T-helper 1 cell treated with Interleukin-12 subunit alpha and Interleukin-12 subunit beta and Interleukin-4 antibody, amounts not matched to agents 30 μg/mL and 1 μg/mL, for 36 hours (primary cell): ENCODE measurements around the gene ANAPC1.
"Not testable (repeated sequence)": the region's sequence is repeated elsewhere in the genome, so short reads cannot be mapped to it uniquely, and the experiment has no call there.

Experiments
- H3K27ac Mint-ChIP-seq: one replicate; pipeline ENCODE4 v1.8.0; 2021; ENCODE audit warnings: mild to moderate bottlenecking, mixed read lengths
- H3K27me3 Mint-ChIP-seq: one replicate; pipeline ENCODE4 v1.8.0; 2021; ENCODE audit warnings: low read depth, mixed read lengths
- H3K36me3 Mint-ChIP-seq: one replicate; pipeline ENCODE4 v1.8.0; 2021; ENCODE audit warnings: low read depth, mixed read lengths
- H3K4me1 Mint-ChIP-seq: one replicate; pipeline ENCODE4 v1.8.0; 2021; ENCODE audit warnings: low read depth, mixed read lengths
- H3K4me3 Mint-ChIP-seq: one replicate; pipeline ENCODE4 v1.8.0; 2021; ENCODE audit warnings: mild to moderate bottlenecking, moderate library complexity, mixed read lengths
- H3K9me3 Mint-ChIP-seq: one replicate; pipeline ENCODE4 v1.8.0; 2021; ENCODE audit warnings: mixed read lengths

The ANAPC1 gene

DNA sequence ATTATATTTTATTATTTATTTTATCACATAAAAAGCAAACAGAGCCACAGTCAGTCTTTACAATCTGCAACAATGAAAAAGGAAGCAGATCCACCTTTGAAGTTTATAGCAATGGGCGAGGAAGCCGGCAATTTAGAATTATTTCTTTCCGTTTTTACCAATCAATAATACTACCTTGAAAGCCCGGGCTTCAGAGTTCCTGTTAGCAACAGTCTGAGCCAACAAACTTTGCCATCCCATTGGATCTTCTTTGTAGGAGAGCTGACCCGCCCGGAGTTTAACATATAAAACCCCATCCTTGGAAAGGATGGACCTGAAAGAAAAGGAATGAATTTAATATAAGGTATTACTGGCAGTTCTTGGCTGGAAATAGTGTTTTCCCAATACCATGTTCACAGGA, 101.8 kb downstream of the ANAPC1 start:
- H3K9me3 Mint-ChIP-seq, H3K27ac Mint-ChIP-seq, H3K4me1 Mint-ChIP-seq, H3K27me3 Mint-ChIP-seq, H3K4me3 Mint-ChIP-seq, H3K36me3 Mint-ChIP-seq: not testable (repeated sequence)

DNA sequence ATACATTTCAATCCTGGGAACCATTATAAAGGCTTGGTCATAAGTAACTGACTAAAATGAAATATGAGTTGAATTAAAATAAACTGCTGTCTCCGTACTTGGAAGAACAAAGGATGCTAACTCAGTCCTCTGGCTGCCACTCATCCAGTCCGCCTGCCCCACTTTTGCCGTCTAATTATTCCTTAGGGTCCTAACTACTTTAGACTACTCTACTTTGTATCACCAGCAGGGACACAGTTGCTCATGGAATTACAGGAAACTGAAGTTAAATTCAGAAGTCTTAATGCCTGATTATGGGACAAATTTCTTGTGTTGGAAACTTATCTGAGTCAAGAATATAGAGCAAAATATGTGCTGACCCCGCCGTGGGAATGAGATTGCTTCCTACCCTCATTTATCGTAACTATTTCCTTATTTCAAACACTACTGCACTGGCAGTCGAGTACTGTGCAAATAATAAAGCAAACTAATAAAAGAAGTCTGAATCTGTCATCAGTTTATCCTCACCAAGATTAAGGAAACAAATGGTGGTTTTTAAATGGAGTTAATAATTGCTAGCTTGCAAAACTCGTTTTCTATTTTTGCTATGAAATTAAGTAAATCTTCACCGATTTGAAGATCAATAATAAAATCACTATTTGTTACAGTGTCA, 102.4 kb downstream of the ANAPC1 start:
- H3K27me3 Mint-ChIP-seq, H3K27ac Mint-ChIP-seq, H3K4me3 Mint-ChIP-seq, H3K4me1 Mint-ChIP-seq, H3K36me3 Mint-ChIP-seq, H3K9me3 Mint-ChIP-seq: not testable (repeated sequence)

DNA sequence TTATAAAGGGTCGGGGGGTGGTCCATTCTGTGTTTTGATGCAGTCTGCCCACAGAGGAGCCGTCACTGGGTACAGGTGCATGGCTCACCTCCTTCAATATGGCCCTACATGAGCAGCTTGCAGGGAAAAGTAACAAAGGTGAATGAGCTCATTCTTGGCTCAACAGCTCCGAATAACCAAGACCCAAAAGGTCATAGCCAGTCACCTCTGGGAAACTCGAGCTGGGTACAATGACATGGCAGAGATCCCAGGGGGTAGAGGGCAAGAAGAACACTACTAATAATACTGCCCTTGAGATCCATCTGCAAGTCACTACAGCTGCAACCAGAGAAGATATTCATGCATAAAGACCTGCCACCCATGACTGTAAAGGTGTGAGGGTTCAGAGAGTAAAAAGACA, 106.8 kb downstream of the ANAPC1 start:
- H3K9me3 Mint-ChIP-seq, H3K4me1 Mint-ChIP-seq, H3K4me3 Mint-ChIP-seq, H3K27ac Mint-ChIP-seq, H3K36me3 Mint-ChIP-seq, H3K27me3 Mint-ChIP-seq: not testable (repeated sequence)

DNA sequence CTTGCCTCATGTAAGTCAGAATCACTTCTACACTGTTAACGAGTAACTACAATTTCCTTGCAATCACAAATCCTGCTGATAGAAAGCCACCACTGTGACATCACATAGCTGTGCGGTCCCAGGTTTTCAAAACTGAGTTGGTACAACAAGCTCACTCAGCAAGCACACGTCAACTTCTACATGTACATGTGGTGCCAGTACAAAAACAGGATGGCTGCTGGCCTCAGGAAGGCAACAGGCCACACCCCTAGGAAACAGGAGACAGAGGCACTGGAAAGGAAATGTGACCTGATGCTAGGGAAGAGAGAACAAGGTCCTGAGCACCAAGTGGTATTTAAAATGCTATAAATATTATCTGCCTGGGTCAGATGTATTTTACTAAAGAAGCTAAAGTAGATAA, 107.7 kb downstream of the ANAPC1 start:
- not testable (repeated sequence) for H3K4me1 Mint-ChIP-seq, H3K4me3 Mint-ChIP-seq, H3K9me3 Mint-ChIP-seq, H3K36me3 Mint-ChIP-seq, H3K27ac Mint-ChIP-seq, H3K27me3 Mint-ChIP-seq

DNA sequence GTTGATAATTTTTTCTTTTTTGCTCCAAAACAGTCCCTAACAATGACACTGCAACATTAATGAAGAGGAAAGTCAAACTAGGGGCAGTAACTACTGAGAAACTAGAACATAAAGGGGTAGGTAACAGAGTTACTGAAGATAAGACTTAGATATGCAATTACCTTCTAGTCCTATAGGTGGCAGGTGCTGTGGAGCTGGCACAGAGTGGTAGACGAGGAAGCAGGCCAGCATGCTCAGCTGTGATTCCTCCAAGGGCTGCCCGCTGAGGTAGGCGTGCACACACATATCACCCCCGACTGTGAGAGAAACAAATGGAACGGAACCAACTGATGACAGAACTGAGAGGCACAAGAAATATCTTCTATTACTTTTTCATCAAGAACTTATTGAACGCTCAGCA, 111.8 kb downstream of the ANAPC1 start:
- not testable (repeated sequence) for H3K4me3 Mint-ChIP-seq, H3K36me3 Mint-ChIP-seq, H3K27ac Mint-ChIP-seq, H3K27me3 Mint-ChIP-seq, H3K9me3 Mint-ChIP-seq, H3K4me1 Mint-ChIP-seq

DNA sequence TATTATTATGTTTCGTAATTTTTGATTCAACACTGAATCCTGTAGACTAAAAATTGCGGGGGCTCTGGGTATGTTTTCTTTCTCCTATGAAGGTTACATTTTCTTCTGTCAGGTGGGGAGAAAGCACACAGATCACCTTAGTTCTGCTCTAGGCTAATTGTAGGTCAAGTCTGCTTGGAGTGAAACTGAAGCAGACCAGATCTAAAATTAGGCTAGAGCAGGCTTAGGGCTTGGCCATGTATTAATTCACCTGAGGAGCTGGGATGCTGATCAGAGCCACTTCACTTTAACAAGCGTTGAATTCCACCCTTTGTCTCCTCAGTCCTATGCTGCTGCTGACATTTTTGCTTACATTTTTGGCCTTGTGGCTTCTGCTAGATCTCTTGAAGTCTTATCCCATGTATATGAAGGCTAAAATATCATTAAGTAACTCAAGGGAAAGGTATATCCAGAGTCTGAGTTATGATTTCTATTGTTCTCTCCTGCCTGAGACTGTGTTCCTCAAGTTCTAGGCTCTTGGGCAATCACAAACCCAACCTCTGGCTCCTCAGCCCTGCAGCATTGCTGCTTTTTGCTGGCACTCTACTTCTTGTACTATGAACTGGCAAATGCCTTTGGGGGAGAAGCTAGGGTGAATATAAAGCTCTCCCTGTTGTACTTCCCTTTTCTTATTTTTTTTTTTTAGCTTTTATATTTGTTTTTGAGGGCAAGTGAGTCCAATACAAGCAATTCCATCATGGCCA, 112.9 kb downstream of the ANAPC1 start:
- not testable (repeated sequence) for H3K27ac Mint-ChIP-seq, H3K4me3 Mint-ChIP-seq, H3K9me3 Mint-ChIP-seq, H3K4me1 Mint-ChIP-seq, H3K27me3 Mint-ChIP-seq, H3K36me3 Mint-ChIP-seq

DNA sequence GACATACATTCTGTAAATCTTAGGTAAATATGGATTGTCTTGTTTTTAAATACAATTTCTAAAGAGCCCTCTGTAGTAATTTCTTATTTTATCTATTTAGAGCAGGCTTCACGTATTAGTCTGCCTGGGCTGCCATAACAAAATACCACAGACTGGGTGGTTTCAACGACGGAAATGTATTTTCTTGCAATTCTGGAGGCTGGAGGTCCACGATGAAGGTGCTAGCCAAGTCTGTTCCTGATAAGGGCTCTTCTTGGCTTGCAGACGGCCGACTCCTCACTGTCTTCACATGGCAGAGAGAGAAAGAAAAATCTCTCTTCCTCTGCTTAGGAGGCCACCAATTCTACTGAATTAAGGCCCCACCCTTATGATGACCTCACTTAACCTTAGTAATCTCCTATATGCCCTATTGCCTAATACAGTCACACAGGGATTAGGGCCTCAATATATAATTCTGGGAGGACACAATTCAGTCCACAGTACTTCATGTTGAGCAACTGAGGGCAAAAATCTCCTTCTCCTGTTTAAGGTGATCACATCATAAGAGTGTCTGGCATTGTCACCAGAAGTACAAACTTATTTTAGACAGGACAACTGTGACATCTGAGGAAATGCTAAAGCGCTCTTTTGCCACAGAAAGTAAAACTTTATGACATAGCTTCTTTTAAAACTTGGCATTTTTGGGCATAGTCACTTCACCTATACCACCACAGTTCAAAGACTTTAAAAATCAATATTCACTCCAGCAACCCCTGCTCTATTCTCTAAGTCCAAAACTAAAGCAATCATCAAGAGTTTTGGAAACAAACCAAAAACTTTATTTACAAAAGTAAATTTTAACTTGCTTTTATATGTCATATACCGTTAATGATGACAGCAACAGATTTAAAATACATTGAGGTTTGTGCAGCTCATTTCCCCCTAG, 115.5 kb downstream of the ANAPC1 start:
- H3K27me3 Mint-ChIP-seq, H3K9me3 Mint-ChIP-seq, H3K36me3 Mint-ChIP-seq, H3K4me3 Mint-ChIP-seq, H3K27ac Mint-ChIP-seq, H3K4me1 Mint-ChIP-seq: not testable (repeated sequence)

DNA sequence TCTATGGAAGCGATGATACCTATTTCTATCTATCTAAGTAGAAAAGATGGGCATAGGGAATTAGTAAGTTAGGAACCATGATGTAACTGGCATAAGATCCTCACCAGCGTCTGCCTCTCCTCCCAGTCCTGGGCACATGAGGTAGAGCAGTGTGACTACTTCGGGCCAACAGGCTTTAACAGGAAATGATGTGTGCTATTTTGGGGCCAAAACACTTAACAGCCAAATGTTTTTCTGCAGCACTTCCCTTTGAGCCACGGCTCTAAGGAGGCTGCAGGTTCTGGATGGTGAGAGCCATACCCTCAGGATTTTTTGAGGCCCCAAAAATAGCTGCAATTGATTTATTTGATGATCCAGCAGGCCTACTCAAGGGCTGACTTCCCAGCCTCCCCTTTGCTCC, 116.9 kb downstream of the ANAPC1 start:
- H3K27ac Mint-ChIP-seq, H3K27me3 Mint-ChIP-seq, H3K4me1 Mint-ChIP-seq, H3K9me3 Mint-ChIP-seq, H3K4me3 Mint-ChIP-seq: not testable (repeated sequence)
- H3K36me3 Mint-ChIP-seq, result peaks cover 10% of the 10 kb centered on the region

DNA sequence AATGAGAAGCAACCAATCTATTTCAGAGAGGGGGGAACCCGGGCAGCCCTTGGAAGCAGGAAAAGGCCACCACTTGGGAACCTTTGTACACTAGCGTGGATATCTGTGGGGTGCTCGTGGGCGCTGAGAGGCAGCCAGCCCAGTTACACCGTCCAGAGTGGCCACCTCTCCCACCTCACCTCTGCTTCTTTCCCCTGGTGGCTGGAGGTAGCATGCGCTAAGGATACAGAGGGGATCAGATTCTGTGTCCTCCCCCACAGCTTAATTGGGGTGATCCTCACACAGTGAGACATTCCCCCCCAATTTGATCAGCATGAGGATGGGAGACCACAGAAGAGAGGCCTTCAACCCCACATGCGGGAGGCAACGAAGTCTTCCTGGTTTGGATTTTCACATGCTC, 117.7 kb downstream of the ANAPC1 start:
- not testable (repeated sequence) for H3K4me3 Mint-ChIP-seq, H3K4me1 Mint-ChIP-seq, H3K27me3 Mint-ChIP-seq, H3K9me3 Mint-ChIP-seq, H3K27ac Mint-ChIP-seq
- peaks cover 14% of the 10 kb centered on the region for H3K36me3 Mint-ChIP-seq

DNA sequence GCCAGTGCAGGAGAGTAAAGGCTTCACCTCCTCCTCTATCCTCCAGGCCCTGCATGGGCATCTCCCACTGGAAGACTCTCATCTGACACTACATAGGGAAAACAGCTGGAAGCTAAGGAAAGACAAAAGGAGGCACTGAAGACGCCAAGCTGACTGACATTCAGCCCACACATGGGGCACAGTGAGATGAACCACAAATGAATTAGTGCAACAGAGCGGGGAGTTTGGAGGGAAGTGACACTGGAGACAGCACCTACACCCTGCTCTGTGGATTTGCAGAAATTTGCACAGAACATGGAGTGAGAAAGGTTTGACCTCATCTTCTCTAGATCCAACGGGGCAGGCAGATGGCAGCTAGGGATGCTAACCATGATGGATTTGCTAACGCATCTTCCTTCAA, 119.8 kb downstream of the ANAPC1 start:
- H3K36me3 Mint-ChIP-seq, result peaks cover 12% of the 10 kb centered on the region
- H3K27me3 Mint-ChIP-seq, H3K9me3 Mint-ChIP-seq, H3K27ac Mint-ChIP-seq, H3K4me1 Mint-ChIP-seq, H3K4me3 Mint-ChIP-seq: not testable (repeated sequence)

DNA sequence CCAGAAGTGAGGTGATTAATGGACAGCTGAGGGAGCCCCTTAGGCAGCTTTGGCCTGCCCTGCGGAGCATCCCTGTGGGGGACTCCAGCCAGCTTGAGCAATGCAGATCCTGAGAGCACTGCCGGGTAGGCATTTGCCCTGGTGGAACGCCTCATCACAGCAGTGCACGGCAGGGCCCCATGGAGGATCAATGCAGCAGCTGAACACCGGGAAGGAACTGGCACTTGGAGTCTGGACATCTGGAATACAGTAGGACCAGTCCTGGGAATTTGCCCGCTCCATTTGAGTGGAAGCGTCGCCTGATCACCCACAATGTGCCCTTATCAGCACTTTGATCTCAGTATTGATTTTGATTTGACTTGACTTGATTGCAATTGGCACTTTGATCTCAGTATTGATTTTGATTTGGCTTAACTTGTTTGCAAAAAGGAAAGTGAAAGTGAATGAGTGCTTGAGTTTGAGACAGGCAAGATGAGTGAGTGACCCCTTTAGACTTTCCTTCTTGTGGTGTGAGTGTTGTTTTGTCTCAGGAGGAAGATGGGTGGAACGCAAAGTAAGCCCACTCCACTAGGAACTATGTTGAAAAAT, 123.2 kb downstream of the ANAPC1 start:
- not testable (repeated sequence) for H3K4me1 Mint-ChIP-seq, H3K27ac Mint-ChIP-seq, H3K4me3 Mint-ChIP-seq, H3K27me3 Mint-ChIP-seq, H3K9me3 Mint-ChIP-seq
- H3K36me3 Mint-ChIP-seq, result peaks cover 10% of the 10 kb centered on the region

DNA sequence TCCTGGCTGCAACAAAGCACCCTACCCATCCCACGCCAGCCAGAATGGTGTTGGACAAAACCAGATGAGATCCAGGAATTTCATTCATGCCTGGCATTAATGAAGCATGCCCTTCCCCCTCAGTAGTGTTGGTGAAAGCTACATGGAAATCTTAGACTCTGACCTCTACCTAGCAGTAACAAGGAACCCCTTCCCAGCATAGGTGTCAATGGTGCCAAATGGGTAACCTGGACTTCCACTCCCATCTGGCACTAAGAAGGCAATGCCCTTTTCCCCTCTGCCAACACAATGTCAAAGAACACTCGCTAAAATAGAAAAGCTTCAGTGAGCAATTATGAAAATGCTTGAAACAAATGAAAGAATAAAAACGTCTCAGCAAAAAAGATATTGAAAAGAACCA, 131.5 kb downstream of the ANAPC1 start:
- H3K36me3 Mint-ChIP-seq, H3K4me1 Mint-ChIP-seq, H3K27ac Mint-ChIP-seq: not testable (repeated sequence)

DNA sequence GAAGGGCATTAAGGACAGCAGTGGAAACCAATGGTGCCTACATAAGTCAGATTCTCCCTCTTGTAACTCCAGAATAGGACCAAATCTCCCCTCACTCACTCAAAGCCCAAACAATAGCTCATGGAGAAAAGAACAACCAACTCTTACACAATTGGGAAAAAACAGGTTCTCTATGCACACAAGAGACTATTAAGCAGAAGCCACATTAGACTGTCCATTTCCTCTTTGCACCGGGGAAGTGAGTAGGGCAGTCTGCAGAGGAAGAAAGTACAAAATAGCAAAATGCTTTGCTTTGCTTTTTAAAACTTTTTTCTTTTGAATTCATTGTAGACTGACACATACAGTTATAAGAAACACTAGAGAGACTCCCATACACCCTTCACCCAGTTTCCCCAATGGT, 133.4 kb downstream of the ANAPC1 start:
- H3K9me3 Mint-ChIP-seq, H3K4me3 Mint-ChIP-seq, H3K27me3 Mint-ChIP-seq, H3K27ac Mint-ChIP-seq, H3K4me1 Mint-ChIP-seq, H3K36me3 Mint-ChIP-seq: not testable (repeated sequence)

More for the DNA sequence above, 131.5 kb downstream of the ANAPC1 start:
- H3K4me3 Mint-ChIP-seq, H3K27me3 Mint-ChIP-seq, H3K9me3 Mint-ChIP-seq: not testable (repeated sequence)

DNA sequence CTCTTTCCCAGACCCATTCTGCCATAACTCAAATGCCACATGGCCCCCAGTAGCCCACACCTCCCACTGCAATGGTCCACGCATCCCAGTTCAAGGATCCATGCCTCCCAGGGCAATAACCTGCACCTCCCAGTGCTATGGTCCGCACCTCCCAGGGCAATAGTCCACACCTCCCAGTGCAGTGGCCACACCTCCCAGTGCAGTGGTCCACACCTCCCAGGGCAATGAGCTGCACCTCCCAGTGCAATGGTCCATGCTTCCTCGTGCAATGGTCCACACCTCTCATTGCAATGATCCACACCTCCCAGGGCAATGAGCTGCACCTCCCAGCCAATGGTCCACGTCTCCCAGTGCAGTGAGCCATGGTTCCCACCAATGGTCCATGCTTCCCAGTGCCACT, 135.6 kb downstream of the ANAPC1 start:
- not testable (repeated sequence) for H3K4me3 Mint-ChIP-seq, H3K27ac Mint-ChIP-seq, H3K9me3 Mint-ChIP-seq, H3K4me1 Mint-ChIP-seq, H3K27me3 Mint-ChIP-seq, H3K36me3 Mint-ChIP-seq
